H1 (cell line): ENCODE results near the gene PTPN18.

ENCODE experiments used
- CEBPB ChIP-seq: IDR thresholded peaks from 2 replicates; pipeline ENCODE4 v1.6.1; 2012; ENCODE audit warnings: low read depth, low read length
- EZH2 ChIP-seq: fragments of 200-600 bp; sonication (generic); IDR thresholded peaks from 2 replicates; pipeline ENCODE4 v1.7.1; 2012; ENCODE audit warnings: low read depth, mild to moderate bottlenecking, moderate library complexity, low read length, inconsistent platforms; ENCODE audit not compliant: severe bottlenecking
- POLR2A ChIP-seq, 2 experiments: IDR thresholded peaks; 1 replicate in 1 of 2; 2 replicates in 1 of 2; pipeline ENCODE4 v1.6.1; 2011; ENCODE audit warnings: low read depth in 2 of 2, low read length in 2 of 2, mild to moderate bottlenecking in 2 of 2; ENCODE audit errors: control extremely low read depth in 1 of 2
- RFX5 ChIP-seq: IDR thresholded peaks from 2 replicates; pipeline ENCODE4 v1.6.1; 2011; ENCODE audit warnings: low read depth, low read length, improper control_type of control experiment, borderline replicate concordance
- SP1 ChIP-seq: IDR thresholded peaks from 2 replicates; pipeline ENCODE4 v1.6.1; 2011; ENCODE audit warnings: low read depth, low read length
- YY1 ChIP-seq: IDR thresholded peaks from 2 replicates; pipeline ENCODE4 v1.6.1; 2011; ENCODE audit warnings: low read depth, mild to moderate bottlenecking, low read length
- TF ChIP-seq, protein P1 (sequence below), 3 experiments: IDR thresholded peaks; 1 replicate in 2 of 3; 2 replicates in 1 of 3; pipeline versions ENCODE4 v1.5.1 to v1.6.1; 2011; ENCODE audit warnings: low read length in 3 of 3, mild to moderate bottlenecking in 3 of 3, inconsistent platforms in 2 of 3, low read depth in 1 of 3, moderate library complexity in 1 of 3; ENCODE audit not compliant: insufficient read depth in 1 of 3; ENCODE audit errors: control extremely low read depth in 1 of 3
- TF ChIP-seq, protein P2 (sequence below): IDR thresholded peaks from 2 replicates; pipeline ENCODE4 v1.6.1; 2011; ENCODE audit warnings: low read length, improper control_type of control experiment
- TF ChIP-seq, protein P3 (sequence below): IDR thresholded peaks from 2 replicates; pipeline ENCODE4 v1.6.1; 2012; ENCODE audit warnings: inconsistent platforms

DNA sequence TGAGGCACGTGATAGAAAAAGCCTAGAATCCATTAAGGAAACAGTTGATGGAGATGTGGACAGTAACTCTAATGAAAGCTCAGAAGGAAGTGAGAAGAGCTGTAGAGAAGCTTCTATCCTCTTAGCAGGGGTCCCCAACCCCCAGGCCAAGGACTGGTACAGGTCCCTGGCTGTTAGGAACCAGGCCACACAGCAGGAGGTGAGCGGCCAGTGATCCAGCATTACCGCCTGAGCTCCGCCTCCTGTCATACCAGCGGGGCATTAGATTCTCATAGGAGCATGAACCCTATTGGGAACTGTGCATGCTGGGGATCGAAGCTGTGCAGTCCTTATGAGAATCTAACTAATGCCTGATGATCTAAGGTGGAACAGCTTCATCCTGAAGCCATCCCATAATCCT is 21.8 kb upstream of the PTPN18 start:
- TF ChIP-seq POLR2A (IDR thresholded peaks at IDR 0.05; ENCODE audit: control extremely low read depth in 1 of 2, low read depth in 2 of 2, low read length in 2 of 2): no peak
- TF ChIP-seq YY1: no peak
- TF ChIP-seq, protein P1, sequence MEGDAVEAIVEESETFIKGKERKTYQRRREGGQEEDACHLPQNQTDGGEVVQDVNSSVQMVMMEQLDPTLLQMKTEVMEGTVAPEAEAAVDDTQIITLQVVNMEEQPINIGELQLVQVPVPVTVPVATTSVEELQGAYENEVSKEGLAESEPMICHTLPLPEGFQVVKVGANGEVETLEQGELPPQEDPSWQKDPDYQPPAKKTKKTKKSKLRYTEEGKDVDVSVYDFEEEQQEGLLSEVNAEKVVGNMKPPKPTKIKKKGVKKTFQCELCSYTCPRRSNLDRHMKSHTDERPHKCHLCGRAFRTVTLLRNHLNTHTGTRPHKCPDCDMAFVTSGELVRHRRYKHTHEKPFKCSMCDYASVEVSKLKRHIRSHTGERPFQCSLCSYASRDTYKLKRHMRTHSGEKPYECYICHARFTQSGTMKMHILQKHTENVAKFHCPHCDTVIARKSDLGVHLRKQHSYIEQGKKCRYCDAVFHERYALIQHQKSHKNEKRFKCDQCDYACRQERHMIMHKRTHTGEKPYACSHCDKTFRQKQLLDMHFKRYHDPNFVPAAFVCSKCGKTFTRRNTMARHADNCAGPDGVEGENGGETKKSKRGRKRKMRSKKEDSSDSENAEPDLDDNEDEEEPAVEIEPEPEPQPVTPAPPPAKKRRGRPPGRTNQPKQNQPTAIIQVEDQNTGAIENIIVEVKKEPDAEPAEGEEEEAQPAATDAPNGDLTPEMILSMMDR (IDR thresholded peaks at IDR 0.05; ENCODE audit: control extremely low read depth in 1 of 3, insufficient read depth in 1 of 3, low read depth in 1 of 3, low read length in 3 of 3): no peak
- TF ChIP-seq EZH2: no peak
- TF ChIP-seq RFX5: no peak
- TF ChIP-seq, protein P2, sequence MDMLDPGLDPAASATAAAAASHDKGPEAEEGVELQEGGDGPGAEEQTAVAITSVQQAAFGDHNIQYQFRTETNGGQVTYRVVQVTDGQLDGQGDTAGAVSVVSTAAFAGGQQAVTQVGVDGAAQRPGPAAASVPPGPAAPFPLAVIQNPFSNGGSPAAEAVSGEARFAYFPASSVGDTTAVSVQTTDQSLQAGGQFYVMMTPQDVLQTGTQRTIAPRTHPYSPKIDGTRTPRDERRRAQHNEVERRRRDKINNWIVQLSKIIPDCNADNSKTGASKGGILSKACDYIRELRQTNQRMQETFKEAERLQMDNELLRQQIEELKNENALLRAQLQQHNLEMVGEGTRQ: no peak
- TF ChIP-seq CEBPB: no peak
- TF ChIP-seq, protein P3, sequence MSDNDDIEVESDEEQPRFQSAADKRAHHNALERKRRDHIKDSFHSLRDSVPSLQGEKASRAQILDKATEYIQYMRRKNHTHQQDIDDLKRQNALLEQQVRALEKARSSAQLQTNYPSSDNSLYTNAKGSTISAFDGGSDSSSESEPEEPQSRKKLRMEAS: no peak
- no peak for TF ChIP-seq SP1
